HG02763 (cell line): ENCODE data around the gene CBX4.

ENCODE experiments used
- ATAC-seq: cut with Tn5 transposase; IDR thresholded peaks from one replicate; pipeline ENCODE4 v1.9.1; 2021; ENCODE audit warnings: mild to moderate bottlenecking, moderate library complexity; ENCODE audit not compliant: unreplicated experiment

Gene CBX4

DNA sequence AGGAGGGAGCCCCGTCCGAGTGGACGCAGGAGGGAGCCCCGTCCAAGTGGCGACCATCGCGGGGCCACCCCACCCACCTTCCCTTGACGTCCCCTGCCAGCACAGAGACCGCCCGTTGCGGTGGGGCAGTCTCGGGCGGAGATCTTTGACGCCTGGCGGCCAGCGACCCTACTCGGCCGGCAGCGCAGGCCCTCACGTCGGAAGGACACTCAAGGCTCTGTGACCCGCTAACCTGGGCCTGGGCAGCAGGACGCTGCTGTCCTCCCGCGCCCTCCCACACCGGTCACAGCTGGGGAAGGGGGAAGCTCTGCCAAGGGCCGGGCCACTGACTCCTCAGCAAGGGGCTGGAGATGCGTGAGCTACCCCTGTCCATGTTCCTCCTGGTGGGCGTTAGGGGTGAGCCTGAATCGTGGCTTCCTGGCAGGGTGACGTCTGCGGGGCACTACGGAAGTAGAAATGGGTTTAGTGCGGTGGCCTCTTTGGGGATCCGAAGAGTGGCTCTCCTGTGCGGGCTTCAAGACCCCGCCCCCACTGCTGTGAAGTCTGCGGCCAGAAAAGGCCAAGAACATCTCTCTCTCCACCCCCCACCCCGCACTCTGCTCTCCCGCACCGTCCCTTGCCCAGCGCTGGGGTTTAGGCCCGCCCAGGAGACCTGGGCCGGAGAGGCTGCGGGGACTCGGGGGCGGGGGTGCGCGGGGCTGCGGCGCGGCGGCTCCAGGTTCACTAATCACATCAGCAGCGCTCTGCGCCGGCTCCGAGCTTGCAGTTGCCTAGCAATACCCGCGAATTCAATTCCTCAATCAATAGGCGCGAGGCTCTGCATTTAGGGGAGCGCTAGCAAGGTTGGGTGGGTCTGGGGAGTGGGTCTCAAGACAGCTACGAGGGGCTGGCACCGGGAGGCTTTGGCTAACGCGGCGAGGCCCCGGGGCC lies 48.2 kb downstream of the CBX4 start:
- no peak for ATAC-seq

DNA sequence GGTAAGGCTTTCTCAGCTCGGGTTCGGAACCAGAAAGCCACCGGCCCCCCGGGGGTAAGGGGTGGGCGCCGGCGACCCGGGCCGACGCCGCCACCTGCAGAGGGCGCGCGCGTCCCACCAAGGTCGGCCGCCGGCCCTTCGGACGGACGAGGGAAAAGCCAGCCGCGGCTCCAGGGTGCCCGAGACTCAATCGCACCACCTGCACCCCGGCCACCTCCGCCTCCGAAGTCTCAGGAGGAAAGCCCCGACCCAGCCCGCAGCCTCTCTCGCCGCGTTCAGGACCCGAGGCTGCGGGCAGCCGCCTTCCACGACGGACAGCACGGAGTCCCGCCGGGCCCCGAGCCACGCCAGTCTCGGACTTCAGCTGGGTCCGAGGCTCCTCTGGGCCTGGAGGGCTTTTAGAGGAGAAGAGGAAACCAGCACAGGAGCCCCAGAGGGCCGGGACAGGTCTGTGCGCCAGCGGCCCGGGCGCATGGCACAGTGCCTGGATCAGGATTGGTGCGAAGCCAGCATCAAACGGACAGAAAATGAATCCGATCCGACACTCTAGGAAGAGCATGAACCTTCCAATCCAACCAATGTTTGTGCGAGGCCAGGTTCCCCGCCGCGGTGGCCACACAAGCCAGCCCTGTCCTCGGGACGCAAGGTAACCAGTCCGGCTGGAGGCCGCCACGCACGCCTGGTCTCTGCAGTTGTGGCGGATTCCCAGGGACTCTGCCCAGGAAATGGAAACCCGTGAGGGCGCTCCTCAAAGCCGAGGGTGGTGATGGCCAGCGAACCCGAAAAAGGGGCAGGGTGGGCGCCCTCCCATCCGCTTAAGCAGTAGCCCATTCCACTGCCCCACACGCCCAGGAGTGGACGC lies 49.1 kb downstream of the CBX4 start:
- no peak for ATAC-seq

DNA sequence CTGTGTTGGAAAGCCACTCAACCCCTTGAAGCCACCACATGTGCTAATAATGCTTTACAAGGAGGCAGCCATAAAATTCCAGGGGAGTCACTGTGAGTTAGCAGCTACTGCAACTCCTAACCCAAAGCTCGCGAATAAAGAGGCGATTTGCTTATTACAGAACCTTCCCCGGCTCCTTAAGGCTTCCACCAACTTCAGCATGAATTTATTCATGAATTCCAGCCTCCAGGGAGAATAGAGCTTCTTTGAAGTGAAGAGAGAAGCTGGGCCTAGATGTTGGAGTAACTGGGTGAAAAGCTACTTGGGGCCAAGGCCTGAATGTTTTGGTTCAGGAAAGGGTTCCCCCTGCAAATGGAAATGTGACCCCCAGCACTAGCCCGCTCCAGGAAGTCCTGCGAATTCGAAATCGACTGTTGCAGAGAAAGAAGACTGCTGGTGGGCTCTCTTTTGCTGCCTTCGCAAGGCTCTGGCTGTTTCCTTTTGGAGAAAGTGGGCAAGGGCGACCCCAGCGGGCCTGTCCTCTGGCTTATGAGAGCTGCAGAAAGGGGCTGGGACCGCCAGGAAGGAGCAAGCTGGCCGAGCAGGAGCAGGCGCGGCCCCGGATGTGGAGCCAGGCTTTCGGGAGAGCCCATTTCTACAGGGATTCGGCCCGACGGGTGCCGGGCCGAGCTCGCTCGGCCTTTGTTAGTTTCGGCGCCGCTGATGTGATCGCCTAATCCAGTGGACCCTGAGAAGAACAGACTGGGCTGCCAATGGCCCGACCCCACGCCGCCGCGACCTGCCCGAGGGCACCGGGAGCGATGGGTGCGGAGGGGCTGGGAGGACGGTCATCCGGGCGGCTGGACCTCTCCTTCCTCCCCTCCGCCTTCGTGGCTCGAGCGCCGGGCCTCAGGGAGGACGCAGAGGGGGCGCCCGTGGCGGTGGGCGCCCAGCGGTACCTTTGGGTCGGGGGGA lies 50.0 kb downstream of the CBX4 start:
- no peak for ATAC-seq

DNA sequence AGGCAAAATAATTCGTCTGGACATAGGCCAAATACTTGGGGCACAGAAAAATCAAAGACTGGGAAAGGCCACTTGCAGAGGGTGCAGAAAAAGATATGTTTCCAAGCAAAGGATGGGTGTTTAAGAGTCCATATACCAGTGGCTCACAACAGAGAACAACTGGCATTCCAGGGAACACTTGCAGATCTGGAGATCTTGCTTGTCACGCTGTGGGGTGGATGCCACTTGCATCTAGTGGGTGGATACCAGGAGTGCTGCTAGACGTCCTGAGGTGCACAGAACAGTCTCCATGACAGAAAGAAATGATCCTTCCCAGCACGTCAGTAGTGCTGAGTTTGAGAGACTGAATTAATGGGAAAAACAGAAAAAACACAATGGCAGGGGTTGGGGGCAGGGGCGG lies 50.8 kb downstream of the CBX4 start:
- ATAC-seq, result no peak

DNA sequence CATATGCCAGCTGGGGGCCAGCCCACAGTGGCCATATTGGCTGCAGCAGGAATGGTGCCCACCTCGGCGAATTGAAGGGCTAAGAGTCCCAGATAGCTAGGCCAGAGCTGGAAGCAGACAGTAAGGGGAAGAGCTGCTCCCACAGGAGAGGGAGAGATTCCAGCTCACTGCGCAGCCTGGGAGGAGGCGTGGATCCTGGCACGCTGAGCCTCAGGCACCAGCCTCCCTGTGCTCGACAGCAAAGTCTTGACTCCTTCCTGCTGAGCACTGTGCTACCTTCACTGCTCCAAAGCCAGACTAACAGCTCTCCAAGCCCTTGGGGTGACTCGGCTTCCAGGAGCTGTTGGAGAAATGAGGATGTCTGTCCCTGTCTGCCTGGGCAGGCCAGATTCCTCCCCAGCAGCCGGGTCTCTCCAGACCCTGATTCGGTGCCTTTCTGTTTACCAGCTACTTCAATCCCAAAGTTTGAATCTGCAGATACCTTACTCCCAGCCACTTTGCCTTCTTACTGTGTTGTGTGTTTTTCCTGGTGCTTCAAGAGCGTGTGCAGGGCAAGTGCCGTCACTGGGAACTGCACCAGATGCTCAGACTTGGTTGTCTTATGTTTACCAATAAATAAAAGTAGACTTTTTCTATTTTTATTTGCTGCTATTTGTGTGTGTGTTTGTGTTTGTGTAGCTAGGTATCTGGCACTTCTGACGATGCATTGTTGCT lies 52.2 kb downstream of the CBX4 start:
- ATAC-seq, result no peak

DNA sequence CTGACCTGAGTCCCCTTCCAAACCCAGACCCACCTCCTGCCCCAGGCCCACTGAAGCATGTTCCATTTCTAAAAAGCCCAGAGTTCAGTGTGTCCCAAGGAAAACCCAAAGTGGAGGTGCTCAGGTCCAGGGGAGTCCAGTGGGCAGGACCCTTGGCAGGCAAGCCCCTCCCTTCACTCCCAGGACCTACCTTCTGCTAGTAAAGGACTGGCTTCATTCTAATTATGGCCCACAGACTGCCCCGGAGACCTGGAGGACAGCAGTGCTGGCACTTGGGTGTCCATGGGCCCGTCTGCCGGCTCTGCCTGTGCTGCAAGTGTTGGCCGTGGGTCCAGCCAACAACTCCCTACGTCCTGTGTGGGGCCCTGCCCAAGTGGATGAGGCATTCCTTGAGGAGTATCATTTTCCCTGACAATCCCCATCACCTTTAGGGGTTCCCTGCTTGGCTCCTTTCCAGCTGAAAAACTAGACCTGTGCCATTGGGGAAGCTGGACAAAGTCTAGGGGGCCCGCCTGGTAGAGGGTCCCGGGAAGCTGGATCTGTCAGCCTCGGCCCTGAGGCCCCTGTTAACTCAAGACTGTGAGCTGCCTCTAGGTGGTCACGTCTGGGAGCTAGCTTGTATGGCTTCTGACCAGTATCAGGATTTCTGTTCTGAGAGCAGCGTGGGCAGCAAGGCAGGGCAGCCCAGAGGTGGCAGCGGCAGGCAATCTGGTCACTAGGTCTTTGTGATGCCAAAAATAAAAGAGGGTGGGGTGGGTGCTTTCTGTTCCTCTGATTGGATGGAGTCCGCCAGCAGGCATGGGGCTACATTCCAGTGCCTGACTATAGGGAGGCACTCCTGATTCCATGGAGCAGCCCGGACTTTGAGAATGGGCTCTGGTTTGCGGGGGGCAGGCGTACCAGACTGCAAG lies 53.1 kb downstream of the CBX4 start:
- ATAC-seq, result no peak

DNA sequence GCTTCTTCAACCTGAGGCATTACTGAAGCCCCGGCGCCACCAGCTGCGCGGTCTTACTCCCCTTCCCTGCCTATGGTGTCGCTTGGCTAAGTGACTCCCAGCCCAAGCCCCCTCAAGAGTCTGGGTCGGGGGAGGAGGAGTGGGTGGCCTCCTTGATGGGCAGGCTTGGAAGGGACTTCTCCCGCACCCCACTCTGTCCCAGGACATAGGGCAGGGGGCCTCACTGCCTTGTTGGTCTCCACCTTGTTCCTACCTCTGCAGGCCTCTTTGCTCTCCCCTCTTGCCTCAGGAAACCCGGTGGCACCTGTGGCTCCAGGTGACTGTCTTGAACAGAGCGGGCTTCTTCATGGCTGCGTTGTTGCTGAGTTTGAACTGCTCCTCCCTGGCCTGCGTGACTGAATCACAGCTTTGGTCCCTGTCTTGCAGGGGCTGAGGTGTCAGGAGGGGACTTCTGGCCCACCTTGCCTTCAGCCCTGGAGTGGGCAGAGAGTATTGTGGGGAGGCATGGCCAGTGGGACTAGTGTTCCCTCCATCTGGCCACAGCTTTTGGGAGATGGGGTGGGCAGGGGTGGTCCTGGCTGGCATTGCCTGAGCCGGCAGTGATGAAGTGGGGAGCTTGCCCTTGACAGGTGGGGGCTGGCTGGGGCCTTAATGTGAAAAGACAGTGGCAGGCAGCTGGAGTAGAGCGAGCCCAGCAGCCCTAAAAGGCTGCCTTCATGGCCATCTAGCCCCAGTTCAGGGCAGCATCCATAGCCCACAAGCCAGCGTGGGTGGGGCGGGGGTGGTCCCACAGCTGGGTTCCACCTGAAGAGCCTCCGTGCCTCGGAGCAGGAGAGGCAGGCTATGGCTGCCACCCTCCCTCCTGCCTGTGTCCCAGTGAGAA lies 54.0 kb downstream of the CBX4 start:
- ATAC-seq, result no peak

DNA sequence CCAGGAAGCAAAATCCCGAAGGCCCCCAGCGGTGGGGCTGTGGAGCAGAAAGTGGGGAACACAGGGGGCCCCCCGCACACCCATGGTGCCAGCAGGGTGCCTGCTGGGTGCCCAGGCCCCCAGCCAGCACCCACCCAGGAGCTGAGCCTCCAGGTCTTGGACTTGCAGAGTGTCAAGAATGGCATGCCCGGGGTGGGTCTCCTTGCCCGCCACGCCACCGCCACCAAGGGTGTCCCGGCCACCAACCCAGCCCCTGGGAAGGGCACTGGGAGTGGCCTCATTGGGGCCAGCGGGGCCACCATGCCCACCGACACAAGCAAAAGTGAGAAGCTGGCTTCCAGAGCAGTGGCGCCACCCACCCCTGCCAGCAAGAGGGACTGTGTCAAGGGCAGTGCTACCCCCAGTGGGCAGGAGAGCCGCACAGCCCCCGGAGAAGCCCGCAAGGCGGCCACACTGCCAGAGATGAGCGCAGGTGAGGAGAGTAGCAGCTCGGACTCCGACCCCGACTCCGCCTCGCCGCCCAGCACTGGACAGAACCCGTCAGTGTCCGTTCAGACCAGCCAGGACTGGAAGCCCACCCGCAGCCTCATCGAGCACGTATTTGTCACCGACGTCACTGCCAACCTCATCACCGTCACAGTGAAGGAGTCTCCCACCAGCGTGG lies 54.8 kb downstream of the CBX4 start:
- ATAC-seq, result no peak

DNA sequence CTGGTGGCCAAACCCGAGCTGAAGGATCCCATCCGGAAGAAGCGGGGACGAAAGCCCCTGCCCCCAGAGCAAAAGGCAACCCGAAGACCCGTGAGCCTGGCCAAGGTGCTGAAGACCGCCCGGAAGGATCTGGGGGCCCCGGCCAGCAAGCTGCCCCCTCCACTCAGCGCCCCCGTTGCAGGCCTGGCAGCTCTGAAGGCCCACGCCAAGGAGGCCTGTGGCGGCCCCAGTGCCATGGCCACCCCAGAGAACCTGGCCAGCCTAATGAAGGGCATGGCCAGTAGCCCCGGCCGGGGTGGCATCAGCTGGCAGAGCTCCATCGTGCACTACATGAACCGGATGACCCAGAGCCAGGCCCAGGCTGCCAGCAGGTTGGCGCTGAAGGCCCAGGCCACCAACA lies 55.3 kb downstream of the CBX4 start:
- no peak for ATAC-seq
